Sigmoid colon (tissue), 7 donors: ENCODE results near the gene RAB6B. TPM values are rescaled to one million over a fixed set of nuclear protein-coding genes. Genes with fewer than 3 reads are reported as not detected.
A peak's percentile ranks its signal among the peaks of the same experiment; 100 is the strongest.

Source experiments
- DNase-seq: peaks from one replicate; pipeline ENCODE4 v3.0.0-alpha.2; 2019
- H3K27ac ChIP-seq, 4 donors: fragments of 200-600 bp; sonication (generic); one replicate each; pipeline ENCODE4 v1.5.1; 2016 to 2019; ENCODE audit warnings: mild to moderate bottlenecking in 1 of 4
- H3K27me3 ChIP-seq, 3 donors: fragments of 200-600 bp; sonication (generic); one replicate each; pipeline ENCODE4 v1.5.1; 2019; ENCODE audit warnings: mild to moderate bottlenecking in 1 of 3
- H3K36me3 ChIP-seq, 4 donors: fragments of 200-600 bp; sonication (generic); one replicate each; pipeline ENCODE4 v1.5.1; 2016 to 2019
- H3K4me1 ChIP-seq, 4 donors: fragments of 200-600 bp; sonication (generic); one replicate each; pipeline ENCODE4 v1.5.1; 2017 to 2019
- H3K4me3 ChIP-seq, 4 donors: fragments of 200-600 bp; sonication (generic); one replicate each; pipeline ENCODE4 v1.5.1; 2017 to 2019; ENCODE audit warnings: mild to moderate bottlenecking in 2 of 4, moderate library complexity in 1 of 4
- H3K9me3 ChIP-seq, 4 donors: fragments of 200-600 bp in 3 of 4; sonication (generic) in 3 of 4; one replicate each; pipeline versions ENCODE4 v1.5.1 to v1.6.1; 2013 to 2019
- CTCF ChIP-seq, 4 experiments: fragments of 450-650 bp in 3 of 4; fragments of 200-600 bp in 1 of 4; IDR thresholded peaks; one replicate each; pipeline ENCODE4 v1.5.1; 2016 to 2019; ENCODE audit warnings: antibody characterized with exemption in 4 of 4, mild to moderate bottlenecking in 3 of 4, moderate library complexity in 2 of 4
- EP300 ChIP-seq, 4 donors: sonication (generic); formaldehyde crosslinking; IDR thresholded peaks; one replicate each; pipeline ENCODE4 v1.6.1; 2017; ENCODE audit warnings: antibody characterized with exemption in 4 of 4
- POLR2A ChIP-seq, 2 donors: fragments of 450-650 bp; IDR thresholded peaks; one replicate each; pipeline ENCODE4 v1.6.1; 2016; ENCODE audit warnings: antibody characterized with exemption in 2 of 2, mild to moderate bottlenecking in 2 of 2, moderate library complexity in 2 of 2
- POLR2AphosphoS5 ChIP-seq, 4 donors: sonication (generic); formaldehyde crosslinking; IDR thresholded peaks; one replicate each; pipeline ENCODE4 v1.6.1; 2017; ENCODE audit warnings: antibody characterized with exemption in 4 of 4
- WGBS, 2 donors: extraction: QIAGEN DNeasy Blood & Tissue Kit; methylation state at CpG; one replicate each; pipeline ENCODE4 v1.1.7; 2013; 5-methylcytosine and 5-hydroxymethylcytosine counted together
- intact Hi-C: fragments of 100-400 bp; cut with DNase I; formaldehyde crosslinking; loops from one replicate; pipeline ENCODE4 v1.15.1; 2023
- polyA plus RNA-seq, 3 donors: library from polyadenylated mRNA; stranded (reverse); fragments of 200-250 nt; gene quantifications; one replicate each; pipeline ENCODE4 v1.2.3, GENCODE V29; 2013
- total RNA-seq, 4 donors: library from RNA; depleted of rRNA; stranded (reverse); fragments of >200 nt; gene quantifications; one replicate each; pipeline ENCODE4 v1.1.0, GENCODE V29; 2016
- donor health status: healthy with polysubstance abuse.
- donor health status: Bipolar disorder and iron deficiency.
- donor health status: healthy.

The RAB6B gene
- total and polyA plus RNA-seq, 7 donors = 0.60 to 19.7 (median 5.2) TPM

- Histone ChIP-seq H3K9me3 (no peaks in the 10 kb centered on the region), H3K4me3 (no peak overlapping the region), H3K36me3 (no peaks in the 10 kb centered on the region), H3K27me3 (no peaks in the 10 kb centered on the region), H3K27ac (no peak overlapping the region), H3K4me1 (peaks cover 0 to 23% (median 5%) of the 10 kb centered on the region in 4 donors)
- no peak for TF ChIP-seq POLR2A (IDR thresholded peaks at IDR 0.05)
- TF ChIP-seq CTCF (IDR thresholded peaks at IDR 0.05) = no peak
- TF ChIP-seq EP300 (IDR thresholded peaks at IDR 0.05) = no peak
- no peak for TF ChIP-seq POLR2AphosphoS5 (IDR thresholded peaks at IDR 0.05)
- 89 to 95% methylated on average over 2 of the region's 2 CpGs for WGBS, 2 donors
- intact Hi-C loops = no loop called here
- DNase-seq = no peak
Measured at GRCh38 chr3:133943031-133943535, 47.4 kb upstream of the RAB6B start.

GRCh38 chr3:133941415-133941821 lies 45.7 kb upstream of the RAB6B start:
- Histone ChIP-seq H3K36me3 (no peaks in the 10 kb centered on the region), H3K4me1 (peaks cover 0 to 23% (median 5%) of the 10 kb centered on the region in 4 donors), H3K9me3 (no peaks in the 10 kb centered on the region), H3K27me3 (no peaks in the 10 kb centered on the region), H3K27ac (peak overlapping the region in 1 of 4 donors; percentile 40), H3K4me3 (no peak overlapping the region)
- 77 to 81% methylated on average over 7 of the region's 7 CpGs for WGBS, 2 donors
- TF ChIP-seq CTCF (IDR thresholded peaks at IDR 0.05) (no peak), POLR2AphosphoS5 (IDR thresholded peaks at IDR 0.05) (no peak), EP300 (IDR thresholded peaks at IDR 0.05) (no peak), POLR2A (IDR thresholded peaks at IDR 0.05) (no peak)
- DNase-seq = peak; percentile 56
- intact Hi-C loops = no loop called here

GRCh38 chr3:133940536-133940935 lies 44.9 kb upstream of the RAB6B start:
- intact Hi-C loops = no loop called here
- Histone ChIP-seq H3K27me3 (no peaks in the 10 kb centered on the region), H3K27ac (no peak overlapping the region), H3K9me3 (no peaks in the 10 kb centered on the region), H3K4me1 (peaks cover 0 to 19% (median 5%) of the 10 kb centered on the region in 4 donors), H3K4me3 (no peak overlapping the region), H3K36me3 (no peaks in the 10 kb centered on the region)
- TF ChIP-seq POLR2A (IDR thresholded peaks at IDR 0.05) = no peak
- no peak for TF ChIP-seq CTCF (IDR thresholded peaks at IDR 0.05)
- no peak for TF ChIP-seq EP300 (IDR thresholded peaks at IDR 0.05)
- no peak for TF ChIP-seq POLR2AphosphoS5 (IDR thresholded peaks at IDR 0.05)
- 82 to 84% methylated on average over 10 of the region's 10 CpGs for WGBS, 2 donors
- peak; percentile 46 for DNase-seq

GRCh38 chr3:133939463-133939835 lies 43.8 kb upstream of the RAB6B start:
- intact Hi-C loops = no loop called here
- peaks cover 0 to 9% (median 4%) of the 10 kb centered on the region in 4 donors for H3K4me1 ChIP-seq
- H3K36me3 ChIP-seq = no peaks in the 10 kb centered on the region
- WGBS, 2 donors = 84 to 85% methylated on average over 1 of the region's 1 CpG
- TF ChIP-seq POLR2AphosphoS5 (IDR thresholded peaks at IDR 0.05) (no peak), EP300 (IDR thresholded peaks at IDR 0.05) (no peak), CTCF (IDR thresholded peaks at IDR 0.05) (no peak), POLR2A (IDR thresholded peaks at IDR 0.05) (no peak)
- peak overlapping the region in 1 of 4 donors; percentile 19 for H3K27ac ChIP-seq
- DNase-seq = peak; percentile 40
- H3K9me3 ChIP-seq = no peaks in the 10 kb centered on the region
- H3K27me3 ChIP-seq = no peaks in the 10 kb centered on the region
- no peak overlapping the region for H3K4me3 ChIP-seq
